K562 (cell line): ENCODE results near the gene WFDC11.

ENCODE experiments used
- CHD2 ChIP-seq: IDR thresholded peaks from 2 replicates; pipeline ENCODE4 v1.6.1; 2011; ENCODE audit warnings: low read depth, low read length
- E2F4 ChIP-seq: sonication (generic); formaldehyde crosslinking; IDR thresholded peaks from 2 replicates; pipeline ENCODE4 v1.8.0; 2022; ENCODE audit warnings: mild to moderate bottlenecking, low read depth, missing genetic modification reagents
- TSHZ1 ChIP-seq: fragments of 250-450 bp; sonication (Bioruptor Pico); IDR thresholded peaks from 2 replicates; pipeline ENCODE4 v1.4.0; 2020; ENCODE audit warnings: mild to moderate bottlenecking, moderate library complexity
- ZNF707 ChIP-seq: fragments of 250-450 bp; sonication (Bioruptor Pico); conservative IDR thresholded peaks from 2 replicates; pipeline ENCODE4 v1.8.0; 2022; ENCODE audit warnings: inconsistent platforms, mild to moderate bottlenecking, moderate library complexity

GRCh38 chr20:45701104-45701503 is 31.1 kb upstream of the WFDC11 start:
- TF ChIP-seq ZNF707 (CRISPR knock-in tag): no peak
- TF ChIP-seq E2F4 (CRISPR knock-in tag): no peak
- TF ChIP-seq TSHZ1 (CRISPR knock-in tag): no peak
- TF ChIP-seq CHD2: no peak
